Activated T-cell treated with anti-CD3 and anti-CD28 coated beads, Interleukin-2, amount 50 U/mL, for 4 hours (primary cell): ENCODE results near the gene YKT6. TPM values are rescaled to one million over a fixed set of nuclear protein-coding genes. Genes with fewer than 3 reads are reported as not detected.
A peak's percentile ranks its signal among the peaks of the same experiment; 100 is the strongest.

Source experiments
- ATAC-seq, 2 donors: fragments of 200-7000 bp; cut with Tn5 transposase; one replicate each; pipeline ENCODE4 v1.10.0; 2021
- DNase-seq: peaks from one replicate; pipeline ENCODE4 v3.0.0-alpha.2; 2020
- H3K27me3 Mint-ChIP-seq: one replicate; pipeline ENCODE4 v1.8.0; 2021; ENCODE audit warnings: low read depth, mixed read lengths
- H3K36me3 Mint-ChIP-seq: one replicate; pipeline ENCODE4 v1.8.0; 2022; ENCODE audit warnings: mixed read lengths; ENCODE audit not compliant: insufficient read depth
- H3K4me1 Mint-ChIP-seq: one replicate; pipeline ENCODE4 v1.8.0; 2021; ENCODE audit warnings: low read depth, mixed read lengths
- H3K4me3 Mint-ChIP-seq: one replicate; pipeline ENCODE4 v1.8.0; 2021; ENCODE audit warnings: mild to moderate bottlenecking, moderate library complexity, mixed read lengths
- H3K9me3 Mint-ChIP-seq: one replicate; pipeline ENCODE4 v1.8.0; 2021; ENCODE audit warnings: mixed read lengths
- total RNA-seq, 3 donors: library from RNA; stranded (reverse); gene quantifications; one replicate each; pipeline ENCODE4 v1.2.1, GENCODE V29; 2021

The YKT6 gene
- total RNA-seq, 3 donors from 2014 or later = 114 to 121 (median 115) TPM

DNA sequence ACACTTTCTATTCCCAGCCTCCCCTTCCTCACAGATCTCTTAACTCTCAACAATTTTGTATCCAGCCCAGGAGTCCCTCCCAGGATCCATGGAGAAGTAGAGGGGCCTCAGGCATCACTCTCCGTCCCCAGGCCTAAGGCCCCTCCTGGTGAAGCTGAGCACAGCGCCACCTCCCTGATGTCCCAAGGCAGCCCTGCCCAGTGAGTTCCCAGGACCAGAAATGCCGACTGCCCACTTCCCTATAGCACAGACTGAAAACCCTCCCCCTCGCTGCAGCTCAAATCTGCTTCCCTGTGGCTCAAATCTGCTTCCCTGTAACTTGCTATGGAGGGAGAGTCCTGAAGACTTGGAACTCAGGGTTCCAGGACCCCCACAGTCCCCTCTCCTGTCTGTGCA lies 35.6 kb downstream of the YKT6 start:
- DNase-seq = no peak
- Mint-ChIP-seq H3K4me3 (no peak overlapping the region), H3K27me3 (no peaks in the 10 kb centered on the region)

DNA sequence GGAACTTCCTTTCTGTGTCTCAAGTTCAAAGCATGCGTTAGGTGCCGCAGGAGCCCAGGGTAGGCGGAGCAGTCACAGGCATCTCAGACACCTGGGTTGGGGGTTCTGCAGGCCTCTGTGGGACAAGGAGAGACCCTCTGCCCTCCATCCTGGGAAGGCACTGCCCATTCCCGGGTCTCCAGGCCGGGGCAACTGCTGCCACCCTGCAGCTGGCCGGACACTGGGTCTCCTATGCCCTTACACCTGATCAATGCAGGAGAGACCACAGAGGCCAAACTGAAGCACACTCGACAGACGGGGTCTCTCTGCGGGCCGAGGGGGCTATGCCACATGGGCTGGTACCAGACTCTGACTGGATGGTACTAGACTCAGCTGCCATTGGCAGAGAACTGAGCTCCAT lies 36.9 kb downstream of the YKT6 start:
- ATAC-seq (no peak), DNase-seq (no peak)
- Mint-ChIP-seq H3K27me3 (no peaks in the 10 kb centered on the region), H3K4me1 (no peaks in the 10 kb centered on the region), H3K4me3 (no peak overlapping the region), H3K36me3 (no peaks in the 10 kb centered on the region), H3K9me3 (no peaks in the 10 kb centered on the region)

More for the DNA sequence above, 35.6 kb downstream of the YKT6 start:
- no peaks in the 10 kb centered on the region for H3K4me1 Mint-ChIP-seq
- no peaks in the 10 kb centered on the region for H3K9me3 Mint-ChIP-seq
- ATAC-seq = no peak
- no peaks in the 10 kb centered on the region for H3K36me3 Mint-ChIP-seq

DNA sequence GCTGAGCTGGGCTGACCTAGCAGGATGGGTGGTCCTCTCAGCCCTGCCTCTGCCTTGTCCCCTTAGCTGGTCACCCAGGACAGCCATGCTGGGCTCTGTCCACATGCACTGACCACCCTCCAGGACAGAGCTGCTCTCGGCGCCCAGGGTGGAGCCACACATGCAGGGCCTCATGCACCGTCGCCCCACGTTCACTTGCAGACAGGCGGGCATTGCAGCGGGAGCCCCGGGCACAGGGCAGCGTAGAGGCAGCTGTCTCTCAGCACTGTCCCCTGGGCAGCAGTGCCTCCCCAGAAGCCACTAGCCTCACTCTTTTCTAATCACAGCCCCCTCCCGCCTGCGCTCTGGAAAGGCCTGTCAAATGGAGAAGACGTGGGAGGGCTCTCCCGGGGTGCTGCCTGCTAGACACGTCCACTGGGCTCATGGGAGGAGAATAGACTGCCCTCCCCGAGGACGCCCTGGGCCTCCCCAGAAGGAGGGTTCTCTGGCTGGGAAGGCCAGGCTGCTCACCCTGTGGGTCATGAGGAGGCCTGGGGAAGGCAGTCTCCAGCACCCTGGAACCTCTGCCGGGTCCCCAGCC lies 37.4 kb downstream of the YKT6 start:
- no peaks in the 10 kb centered on the region for H3K4me1 Mint-ChIP-seq
- DNase-seq (no peak), ATAC-seq (no peak)
- no peaks in the 10 kb centered on the region for H3K36me3 Mint-ChIP-seq
- H3K9me3 Mint-ChIP-seq = no peaks in the 10 kb centered on the region
- no peaks in the 10 kb centered on the region for H3K27me3 Mint-ChIP-seq
- no peak overlapping the region for H3K4me3 Mint-ChIP-seq

DNA sequence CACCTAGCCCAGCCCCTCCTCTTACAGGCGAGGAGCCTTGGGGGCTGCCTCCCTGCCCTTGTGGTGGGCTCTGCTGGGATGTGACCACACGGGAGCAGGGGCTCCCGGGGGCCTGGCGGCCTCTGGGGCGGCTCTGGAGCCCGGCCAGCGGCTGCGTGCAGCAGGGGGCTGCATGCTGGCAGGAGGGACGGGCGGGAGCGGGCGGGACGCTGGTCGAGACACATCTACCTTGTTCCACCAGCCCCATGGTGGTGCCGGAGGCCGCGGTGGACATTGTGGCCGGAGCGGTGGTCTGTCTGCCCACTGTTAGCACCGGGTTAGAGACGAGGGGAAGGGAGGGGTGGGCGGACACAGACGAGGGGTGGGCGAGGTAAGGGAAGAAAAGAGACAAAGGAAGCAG lies 38.6 kb downstream of the YKT6 start:
- no peak for ATAC-seq

DNA sequence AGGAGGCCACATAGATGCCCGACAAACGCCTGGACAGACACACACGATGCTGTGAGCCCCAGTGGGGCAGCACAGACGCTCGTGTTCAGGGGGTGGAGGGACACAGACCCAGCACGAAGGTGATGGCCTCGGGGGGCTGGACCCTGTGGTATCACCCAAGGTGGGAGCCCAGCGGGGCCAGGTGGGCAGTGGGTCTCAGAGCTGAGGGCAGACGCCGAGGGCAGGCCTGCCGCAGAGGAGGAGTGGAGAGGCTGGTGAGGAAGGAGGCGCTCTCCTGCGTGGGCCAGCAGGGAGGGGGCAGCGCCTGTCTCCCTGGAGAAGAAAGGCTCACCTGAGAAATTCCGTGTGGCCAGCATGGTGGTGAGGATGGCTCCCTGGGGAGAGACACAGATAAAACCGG lies 39.6 kb downstream of the YKT6 start:
- DNase-seq (no peak), ATAC-seq (no peak)
- Mint-ChIP-seq H3K36me3 (no peaks in the 10 kb centered on the region), H3K9me3 (no peaks in the 10 kb centered on the region), H3K27me3 (no peaks in the 10 kb centered on the region), H3K4me1 (no peaks in the 10 kb centered on the region), H3K4me3 (no peak overlapping the region)

More for the DNA sequence above, 38.6 kb downstream of the YKT6 start:
- no peaks in the 10 kb centered on the region for H3K4me1 Mint-ChIP-seq
- H3K36me3 Mint-ChIP-seq = no peaks in the 10 kb centered on the region
- no peak overlapping the region for H3K4me3 Mint-ChIP-seq
- no peaks in the 10 kb centered on the region for H3K9me3 Mint-ChIP-seq
- no peaks in the 10 kb centered on the region for H3K27me3 Mint-ChIP-seq
- DNase-seq = no peak

DNA sequence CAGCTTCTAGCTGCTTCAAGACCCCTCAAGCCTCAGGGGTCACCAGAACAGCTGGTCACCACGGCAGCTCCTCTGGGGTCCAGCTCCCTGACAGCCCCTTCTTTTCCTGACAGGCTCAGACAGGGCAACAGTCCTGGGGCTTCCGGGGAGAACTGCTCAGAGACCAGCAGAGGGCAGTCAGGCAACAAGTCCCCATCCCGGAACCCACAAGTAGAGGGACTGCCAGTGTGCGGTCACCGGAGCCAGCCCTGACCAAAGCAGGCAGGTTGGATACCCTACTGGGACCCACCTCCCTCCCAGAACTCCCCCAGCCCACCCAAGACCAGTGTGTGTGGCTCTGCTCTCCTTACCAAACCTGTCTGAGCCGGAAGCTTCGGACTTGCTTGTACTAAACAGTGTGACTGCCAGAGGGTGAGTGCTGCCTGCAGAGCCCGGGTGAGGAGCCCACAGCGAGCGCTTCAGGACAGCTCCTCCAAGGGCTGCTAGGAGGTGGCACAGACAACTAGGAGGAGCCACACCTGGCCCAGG lies 40.3 kb downstream of the YKT6 start:
- no peaks in the 10 kb centered on the region for H3K36me3 Mint-ChIP-seq
- H3K27me3 Mint-ChIP-seq = no peaks in the 10 kb centered on the region
- H3K4me1 Mint-ChIP-seq = no peaks in the 10 kb centered on the region
- ATAC-seq (peak; percentile 86 to 89), DNase-seq (peak; percentile 51)
- H3K9me3 Mint-ChIP-seq = no peaks in the 10 kb centered on the region
- H3K4me3 Mint-ChIP-seq = no peak overlapping the region

DNA sequence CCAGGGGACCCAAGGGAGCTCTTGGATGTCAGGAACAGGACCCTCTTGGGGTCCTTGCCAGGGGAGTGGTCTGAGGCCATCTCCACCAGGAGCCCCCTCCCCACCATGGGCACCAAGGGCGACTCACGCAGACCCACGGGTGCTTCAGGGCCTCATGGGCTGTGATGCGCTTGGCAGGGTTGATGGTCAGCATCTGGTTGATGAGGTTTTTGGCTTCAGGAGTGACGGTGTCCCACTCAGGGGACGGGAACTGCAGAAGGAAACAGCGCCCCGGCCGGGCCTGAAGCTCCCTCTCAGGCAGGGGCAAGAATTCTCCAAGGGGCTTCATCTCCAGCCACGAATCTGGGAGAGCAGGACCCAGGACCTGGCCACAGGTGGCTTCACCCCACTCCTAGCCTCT lies 41.3 kb downstream of the YKT6 start:
- ATAC-seq = no peak
- no peaks in the 10 kb centered on the region for H3K36me3 Mint-ChIP-seq
- H3K27me3 Mint-ChIP-seq = no peaks in the 10 kb centered on the region
- no peaks in the 10 kb centered on the region for H3K9me3 Mint-ChIP-seq
- no peak overlapping the region for H3K4me3 Mint-ChIP-seq
- no peaks in the 10 kb centered on the region for H3K4me1 Mint-ChIP-seq
- no peak for DNase-seq

DNA sequence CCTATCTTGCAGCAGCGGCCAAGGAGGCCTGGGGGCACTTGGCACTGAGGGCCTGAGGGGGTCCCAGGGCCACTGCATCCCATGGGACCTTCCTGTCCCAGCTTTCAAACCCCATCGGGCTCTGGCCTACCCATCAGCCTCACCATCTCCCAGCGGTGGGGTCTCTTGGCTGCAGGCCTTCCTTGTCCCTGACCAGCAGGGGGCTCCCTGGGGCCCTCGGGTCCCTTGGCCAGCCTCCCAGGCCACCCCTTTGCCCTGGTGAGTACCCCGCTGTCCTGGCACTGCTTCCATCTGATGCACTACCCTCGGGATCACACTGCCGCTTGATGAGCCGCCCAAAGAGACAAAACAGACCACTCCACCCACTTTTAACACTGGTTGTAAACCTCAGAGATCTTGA lies 43.5 kb downstream of the YKT6 start:
- H3K27me3 Mint-ChIP-seq = no peaks in the 10 kb centered on the region
- peak; percentile 21 for DNase-seq
- H3K36me3 Mint-ChIP-seq = no peaks in the 10 kb centered on the region
- H3K9me3 Mint-ChIP-seq = no peaks in the 10 kb centered on the region
- no peaks in the 10 kb centered on the region for H3K4me1 Mint-ChIP-seq
- H3K4me3 Mint-ChIP-seq = no peak overlapping the region
- peak in 1 of 2 donors; percentile 33 for ATAC-seq

DNA sequence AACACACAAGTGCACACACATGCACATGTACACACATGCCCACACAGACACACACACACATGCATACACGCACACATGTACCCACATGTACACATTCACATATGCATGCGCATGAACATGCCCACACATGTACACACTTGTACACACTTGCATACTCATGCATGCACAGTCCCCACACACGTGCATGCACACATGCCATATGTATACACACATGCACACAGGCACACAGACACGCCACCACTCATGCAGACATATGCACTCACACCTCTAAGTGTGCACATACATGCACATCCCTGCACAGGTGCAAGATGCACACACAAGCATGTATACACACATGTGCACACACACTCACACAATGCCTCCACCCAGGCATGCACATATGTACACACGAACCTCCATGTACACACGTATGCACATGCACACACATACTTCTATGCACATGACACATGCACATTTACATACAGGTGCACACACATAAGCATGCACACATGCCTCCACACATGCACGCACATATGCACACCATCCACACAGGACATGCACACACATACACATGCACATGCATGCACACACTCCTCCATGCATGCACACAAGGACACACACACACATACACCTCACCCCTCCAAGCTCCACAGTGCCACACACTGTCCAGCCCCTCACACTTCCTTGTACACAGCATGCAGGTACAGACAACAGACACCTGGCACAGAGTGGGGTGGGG lies 45.8 kb downstream of the YKT6 start:
- no peaks in the 10 kb centered on the region for H3K27me3 Mint-ChIP-seq
- no peak overlapping the region for H3K4me3 Mint-ChIP-seq
- H3K36me3 Mint-ChIP-seq = no peaks in the 10 kb centered on the region
- H3K9me3 Mint-ChIP-seq = no peaks in the 10 kb centered on the region
- no peak for ATAC-seq
- DNase-seq = no peak
- no peaks in the 10 kb centered on the region for H3K4me1 Mint-ChIP-seq

DNA sequence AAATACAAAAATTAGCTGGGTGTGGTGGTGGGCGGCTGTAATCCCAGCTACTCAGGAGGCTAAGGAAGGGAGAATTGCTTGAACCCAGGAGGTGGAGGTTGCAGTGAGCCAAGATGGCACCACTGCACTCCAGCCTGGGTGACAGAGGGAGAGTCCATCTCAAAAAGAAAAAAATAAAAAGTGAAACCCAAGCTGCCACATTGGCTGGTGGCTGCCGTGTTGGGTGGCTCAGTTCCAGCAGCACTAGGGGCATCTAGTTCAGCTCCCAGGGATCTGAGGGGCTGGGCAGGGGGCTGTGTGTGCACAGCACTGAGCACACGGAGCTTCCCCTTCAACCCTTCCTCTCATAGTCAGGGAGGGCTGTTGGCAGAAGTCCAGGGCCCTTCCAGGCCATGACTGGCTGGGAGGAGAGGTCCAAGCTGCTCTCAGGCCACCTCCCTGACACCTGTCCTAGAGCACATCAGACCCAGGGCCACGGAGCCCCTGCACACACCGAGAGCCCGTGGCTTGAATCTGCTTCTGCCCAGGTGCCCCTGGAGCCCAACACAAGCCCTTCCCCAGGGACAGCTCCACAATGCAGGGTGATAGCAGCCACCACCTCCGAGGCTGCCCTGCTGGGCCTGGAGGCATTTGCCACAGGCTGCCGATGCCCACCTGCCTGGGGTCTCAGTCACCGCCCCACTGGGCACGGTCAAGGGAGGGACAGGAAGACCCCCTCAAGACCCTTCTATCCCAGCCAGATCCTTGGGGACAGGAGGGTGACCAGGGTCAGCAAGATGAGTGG lies 47.3 kb downstream of the YKT6 start:
- H3K4me1 Mint-ChIP-seq = no peaks in the 10 kb centered on the region
- H3K36me3 Mint-ChIP-seq = no peaks in the 10 kb centered on the region
- no peak for DNase-seq
- ATAC-seq = no peak
- H3K27me3 Mint-ChIP-seq = no peaks in the 10 kb centered on the region
- H3K4me3 Mint-ChIP-seq = no peak overlapping the region
- H3K9me3 Mint-ChIP-seq = no peaks in the 10 kb centered on the region

DNA sequence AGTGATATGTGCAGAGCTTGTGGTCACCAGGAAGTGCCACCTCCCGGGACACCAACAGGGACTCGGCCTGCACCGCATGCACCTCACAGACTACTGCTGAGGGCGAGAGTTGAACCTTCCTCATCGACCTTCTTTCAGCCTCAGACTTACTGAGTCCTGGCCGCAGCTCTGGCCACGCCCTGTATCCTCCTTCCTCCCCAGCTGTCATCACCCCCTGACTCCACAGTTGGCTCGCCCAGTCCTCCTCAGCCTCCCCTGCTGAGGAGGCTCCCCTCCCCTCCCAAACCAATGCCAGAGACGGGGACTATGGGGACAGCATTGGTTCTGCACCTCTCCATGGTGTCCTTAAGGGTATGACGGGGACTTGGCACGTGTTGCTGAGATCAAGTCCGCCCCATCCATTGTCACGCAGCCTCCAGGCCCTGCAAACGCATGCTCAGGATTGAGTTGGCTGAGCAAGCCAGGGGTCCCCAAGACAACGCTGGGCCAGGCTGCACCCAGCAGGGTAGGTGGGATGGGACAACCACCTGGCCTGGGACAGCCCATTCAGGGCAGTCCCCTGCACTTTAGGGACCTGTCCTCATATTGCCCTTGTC lies 49.0 kb downstream of the YKT6 start:
- no peaks in the 10 kb centered on the region for H3K27me3 Mint-ChIP-seq
- DNase-seq (no peak), ATAC-seq (no peak)
- H3K4me3 Mint-ChIP-seq = no peak overlapping the region
- no peaks in the 10 kb centered on the region for H3K36me3 Mint-ChIP-seq
- H3K4me1 Mint-ChIP-seq = no peaks in the 10 kb centered on the region
- no peaks in the 10 kb centered on the region for H3K9me3 Mint-ChIP-seq

DNA sequence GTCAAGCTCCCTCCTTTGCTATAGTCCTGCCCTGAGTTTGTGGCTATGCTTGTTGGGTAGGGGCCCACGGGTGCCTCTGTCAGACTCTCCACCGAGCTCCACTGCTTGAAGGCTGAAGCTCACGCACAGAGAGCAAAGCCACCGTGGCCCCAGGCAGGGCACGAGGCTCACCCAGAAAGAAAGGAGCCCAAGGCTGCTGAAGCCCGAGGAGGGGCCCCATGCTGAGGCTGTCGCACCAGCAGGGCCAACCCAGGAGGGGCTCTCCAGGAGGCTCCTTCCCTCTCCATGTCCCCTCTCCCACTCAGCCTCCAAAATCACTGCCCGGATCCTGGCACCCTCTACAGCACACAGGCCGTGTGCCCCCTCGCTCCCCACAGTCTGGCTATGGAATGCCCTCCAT lies 50.5 kb downstream of the YKT6 start:
- no peaks in the 10 kb centered on the region for H3K27me3 Mint-ChIP-seq
- ATAC-seq = no peak
- no peaks in the 10 kb centered on the region for H3K9me3 Mint-ChIP-seq
- H3K4me3 Mint-ChIP-seq = no peak overlapping the region
- peaks cover 2% of the 10 kb centered on the region for H3K4me1 Mint-ChIP-seq
- DNase-seq = no peak
- no peaks in the 10 kb centered on the region for H3K36me3 Mint-ChIP-seq

DNA sequence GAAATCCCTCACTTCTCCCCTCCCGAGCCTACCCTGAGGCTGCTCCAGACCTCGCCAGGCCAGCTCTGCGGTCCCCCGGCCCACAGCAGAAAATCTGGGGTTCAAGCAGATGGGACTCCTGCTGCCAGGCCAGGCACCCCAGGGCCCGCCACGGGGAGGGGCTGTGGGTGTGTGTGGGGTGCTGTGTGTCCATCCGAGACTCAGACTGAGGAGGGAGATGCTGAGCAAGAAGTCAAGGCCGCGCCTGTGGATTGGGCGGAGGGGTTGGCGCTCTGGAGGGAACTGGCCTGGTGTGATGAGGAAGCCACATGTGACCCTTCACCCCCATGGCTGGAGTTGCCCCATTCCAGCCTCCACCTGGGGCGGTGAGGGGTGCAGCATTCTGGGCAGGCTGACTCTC lies 51.1 kb downstream of the YKT6 start:
- H3K4me3 Mint-ChIP-seq = no peak overlapping the region
- no peaks in the 10 kb centered on the region for H3K9me3 Mint-ChIP-seq
- H3K36me3 Mint-ChIP-seq = no peaks in the 10 kb centered on the region
- H3K4me1 Mint-ChIP-seq = peaks cover 2% of the 10 kb centered on the region
- no peaks in the 10 kb centered on the region for H3K27me3 Mint-ChIP-seq
- ATAC-seq = no peak
- no peak for DNase-seq

DNA sequence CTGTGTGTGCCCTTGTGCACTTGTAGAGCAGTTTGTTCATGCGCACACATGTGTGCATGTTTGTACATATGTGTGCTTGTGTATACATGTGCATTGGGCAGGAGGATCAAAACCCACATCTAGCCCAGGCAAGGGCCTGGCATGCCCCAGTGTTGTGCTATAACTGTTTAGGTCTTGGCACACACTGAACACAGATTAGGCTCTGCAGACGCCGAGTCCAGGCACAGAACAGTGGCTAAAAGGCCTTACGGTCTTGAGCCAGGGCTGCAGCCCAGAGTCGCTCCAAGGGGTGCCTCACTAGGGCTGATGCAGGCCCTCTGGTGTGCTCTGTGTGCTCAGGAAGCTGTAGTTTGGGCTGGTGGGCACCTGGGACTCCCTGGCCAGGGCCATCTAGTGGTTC lies 55.7 kb downstream of the YKT6 start:
- ATAC-seq (no peak), DNase-seq (no peak)
- Mint-ChIP-seq H3K36me3 (no peaks in the 10 kb centered on the region), H3K27me3 (no peaks in the 10 kb centered on the region), H3K4me1 (peaks cover 32% of the 10 kb centered on the region), H3K9me3 (no peaks in the 10 kb centered on the region), H3K4me3 (no peak overlapping the region)
